Bone marrow (tissue), 2 donors: ENCODE data around the gene NOL4L.
"Not testable (repeated sequence)": the region's sequence is repeated elsewhere in the genome, so short reads cannot be mapped to it uniquely, and the experiment has no call there.

Experiments
- DNase-seq, 2 donors: peaks; one replicate each; lab custom pipeline; 2025; lab: John Stamatoyannopoulos, UW

Gene NOL4L

GRCh38 chr20:32596681-32597252, 11.6 kb upstream of the NOL4L start:
- no peak for DNase-seq

GRCh38 chr20:32595143-32595542, 10.0 kb upstream of the NOL4L start:
- no peak for DNase-seq

GRCh38 chr20:32594669-32595068, 9.5 kb upstream of the NOL4L start:
- DNase-seq: not testable (repeated sequence)

GRCh38 chr20:32594204-32594603, 9.1 kb upstream of the NOL4L start:
- no peak for DNase-seq

GRCh38 chr20:32592616-32593015, 7.5 kb upstream of the NOL4L start:
- DNase-seq: not testable (repeated sequence)

- no peak for DNase-seq
Measured at GRCh38 chr20:32592022-32592421, 6.9 kb upstream of the NOL4L start.

- no peak for DNase-seq
Measured at GRCh38 chr20:32589769-32590168, 4.6 kb upstream of the NOL4L start.

- DNase-seq: peak in 1 of 2 donors; percentile 35
Measured at GRCh38 chr20:32589256-32589655, 4.1 kb upstream of the NOL4L start.

- no peak for DNase-seq
Measured at GRCh38 chr20:32588040-32588439, 2.9 kb upstream of the NOL4L start.

- DNase-seq: no peak
Measured at GRCh38 chr20:32586291-32586690, 1.2 kb upstream of the NOL4L start.

- DNase-seq: no peak
Measured at GRCh38 chr20:32585586-32586127, 524 bp upstream of the NOL4L start.

- no peak for DNase-seq
Measured at GRCh38 chr20:32583581-32584070, 1.5 kb downstream of the NOL4L start.

GRCh38 chr20:32582659-32583580, 2.2 kb downstream of the NOL4L start:
- peak in 1 of 2 donors; percentile 22 for DNase-seq

- no peak for DNase-seq
Measured at GRCh38 chr20:32581839-32582658, 3.1 kb downstream of the NOL4L start.

GRCh38 chr20:32580970-32581838, 3.9 kb downstream of the NOL4L start:
- peak in 1 of 2 donors; percentile 43 for DNase-seq

GRCh38 chr20:32580219-32580969, 4.7 kb downstream of the NOL4L start:
- DNase-seq: no peak

- no peak for DNase-seq
Measured at GRCh38 chr20:32578840-32579390, 6.2 kb downstream of the NOL4L start.

- DNase-seq: not testable (repeated sequence)
Measured at GRCh38 chr20:32578062-32578461, 7.1 kb downstream of the NOL4L start.

GRCh38 chr20:32577657-32578056, 7.5 kb downstream of the NOL4L start:
- no peak for DNase-seq

- DNase-seq: no peak
Measured at GRCh38 chr20:32577023-32577422, 8.1 kb downstream of the NOL4L start.
